Fibroblast of lung (primary cell): Measurements from ENCODE around the gene NPNT.

Experiments used
- CTCF ChIP-seq, 2 donors: IDR thresholded peaks in 1 of 2; conservative IDR thresholded peaks in 1 of 2; 1 replicate in 1 of 2; 2 replicates in 1 of 2; pipeline ENCODE4 v1.5.1; 2011 to 2012; ENCODE audit warnings: low read length in 2 of 2, control low read depth in 1 of 2, inconsistent platforms in 1 of 2, low read depth in 1 of 2, mild to moderate bottlenecking in 1 of 2
- EZH2 ChIP-seq: IDR thresholded peaks from 2 replicates; pipeline ENCODE4 v1.5.1; 2012; ENCODE audit warnings: low read length, control low read depth, mild to moderate bottlenecking; ENCODE audit errors: missing control alignments

- no peak for TF ChIP-seq CTCF (conservative IDR thresholded peaks at IDR 0.05 in 1 of 2, IDR thresholded peaks at IDR 0.05 in 1 of 2; ENCODE audit: low read depth in 1 of 2, low read length in 2 of 2)
- TF ChIP-seq EZH2: peak; percentile 83
Measured at GRCh38 chr4:105895583-105896460, 551 bp downstream of the NPNT start.
